ENCODE data around the gene RBMS3.

The RBMS3 gene

GRCh38 chr3:29338377-29338776 lies 57.5 kb downstream of the RBMS3 start:
- DNase-seq (ENCODE audit: insufficient read length, low spot score), result no peak
- FAIRE-seq, result no peak
- TF ChIP-seq CTCF (IDR thresholded peaks at IDR 0.05; ENCODE audit: insufficient read depth, missing control alignments), result no peak

GRCh38 chr3:29339016-29339833 lies 58.4 kb downstream of the RBMS3 start:
- FAIRE-seq, result no peak
- no peak for DNase-seq (ENCODE audit: insufficient read length, low spot score)
- TF ChIP-seq CTCF (IDR thresholded peaks at IDR 0.05; ENCODE audit: insufficient read depth, missing control alignments), result no peak

GRCh38 chr3:29344154-29344553 lies 63.3 kb downstream of the RBMS3 start:
- FAIRE-seq (no peak), DNase-seq (ENCODE audit: insufficient read length, low spot score) (no peak)
- no peak for TF ChIP-seq CTCF (IDR thresholded peaks at IDR 0.05; ENCODE audit: insufficient read depth, missing control alignments)

GRCh38 chr3:29344935-29345334 lies 64.1 kb downstream of the RBMS3 start:
- no peak for DNase-seq (ENCODE audit: insufficient read length, low spot score)
- no peak for TF ChIP-seq CTCF (IDR thresholded peaks at IDR 0.05; ENCODE audit: insufficient read depth, missing control alignments)
- FAIRE-seq, result no peak

GRCh38 chr3:29345516-29346300 lies 64.8 kb downstream of the RBMS3 start:
- FAIRE-seq (no peak), DNase-seq (ENCODE audit: insufficient read length, low spot score) (no peak)
- TF ChIP-seq CTCF (IDR thresholded peaks at IDR 0.05; ENCODE audit: insufficient read depth, missing control alignments), result no peak

- DNase-seq (ENCODE audit: insufficient read length, low spot score), result no peak
- no peak for FAIRE-seq
- no peak for TF ChIP-seq CTCF (IDR thresholded peaks at IDR 0.05; ENCODE audit: insufficient read depth, missing control alignments)
Measured at GRCh38 chr3:29346828-29347227, 66.0 kb downstream of the RBMS3 start.

- no peak for TF ChIP-seq CTCF (IDR thresholded peaks at IDR 0.05; ENCODE audit: insufficient read depth, missing control alignments)
- DNase-seq (ENCODE audit: insufficient read length, low spot score), result no peak
Measured at GRCh38 chr3:29347412-29347811, 66.5 kb downstream of the RBMS3 start.

More at GRCh38 chr3:29347412-29347811, 66.5 kb downstream of the RBMS3 start:
- FAIRE-seq, result no peak
